Cardiac muscle cell (in vitro differentiated cells and primary cell): Measurements from ENCODE around the gene GLB1L2. TPM values are rescaled to one million over a fixed set of nuclear protein-coding genes. Genes with fewer than 3 reads are reported as not detected.

Experiments used
- DNase-seq, 2 donors: peaks; one replicate each; pipeline versions ENCODE4 v3.0.0 to v3.0.0-alpha.2; 2010 to 2017; ENCODE audit warnings: low read depth in 1 of 2, low spot score in 1 of 2
- H3K27ac ChIP-seq: fragments of 200-600 bp; sonication (generic); 2 replicates; pipeline ENCODE4 v1.5.1; 2016
- H3K27me3 ChIP-seq: fragments of 200-600 bp; sonication (generic); 2 replicates; pipeline ENCODE4 v1.6.0; 2016; ENCODE audit warnings: control low read depth
- H3K36me3 ChIP-seq: fragments of 200-600 bp; sonication (generic); 2 replicates; pipeline ENCODE4 v1.5.1; 2016; ENCODE audit warnings: control low read depth
- H3K4me1 ChIP-seq: fragments of 200-600 bp; sonication (generic); 2 replicates; pipeline ENCODE4 v1.8.1; 2017; ENCODE audit warnings: low read depth, mild to moderate bottlenecking, mixed run types
- H3K4me3 ChIP-seq: fragments of 200-600 bp; sonication (generic); 2 replicates; pipeline ENCODE4 v1.5.1; 2016; ENCODE audit warnings: mild to moderate bottlenecking
- H3K9me3 ChIP-seq: fragments of 200-600 bp; sonication (generic); 2 replicates; pipeline ENCODE4 v1.5.1; 2017; ENCODE audit warnings: low read depth, mild to moderate bottlenecking, control low read depth
- CTCF ChIP-seq: IDR thresholded peaks from 2 replicates; pipeline ENCODE4 v1.5.1; 2012; ENCODE audit warnings: low read depth, mild to moderate bottlenecking, low read length
- polyA plus RNA-seq: library from polyadenylated mRNA; unstranded; fragments of >200 nt; fragmentation: Nextera tagmentation; extraction: Ambion mirVana; gene quantifications from 2 replicates; pipeline ENCODE4 v1.2.1, GENCODE V29; 2016
- total RNA-seq: library from RNA; depleted of rRNA; stranded (reverse); fragments of >200 nt; gene quantifications from 2 replicates; pipeline ENCODE4 v1.2.3, GENCODE V29; 2016

Gene GLB1L2
- total and polyA plus RNA-seq, 2 experiments from 2014 or later = 2.6 to 3.8 TPM

GRCh38 chr11:134399996-134400395 lies 68.2 kb downstream of the GLB1L2 start:
- Histone ChIP-seq H3K9me3 (no peaks in the 10 kb centered on the region), H3K27me3 (no peaks in the 10 kb centered on the region), H3K36me3 (no peaks in the 10 kb centered on the region), H3K4me3 (no peak overlapping the region), H3K4me1 (no peaks in the 10 kb centered on the region), H3K27ac (no peak overlapping the region)
- no peak for TF ChIP-seq CTCF
- DNase-seq = no peak

GRCh38 chr11:134401825-134402809 lies 70.3 kb downstream of the GLB1L2 start:
- no peaks in the 10 kb centered on the region for H3K9me3 ChIP-seq
- no peaks in the 10 kb centered on the region for H3K4me1 ChIP-seq
- H3K36me3 ChIP-seq = no peaks in the 10 kb centered on the region
- no peaks in the 10 kb centered on the region for H3K27me3 ChIP-seq
- DNase-seq = no peak
- no peak overlapping the region for H3K27ac ChIP-seq
- TF ChIP-seq CTCF = no peak
- no peak overlapping the region for H3K4me3 ChIP-seq

GRCh38 chr11:134402910-134403309 lies 71.1 kb downstream of the GLB1L2 start:
- H3K27ac ChIP-seq = no peak overlapping the region
- H3K4me1 ChIP-seq = no peaks in the 10 kb centered on the region
- H3K27me3 ChIP-seq = no peaks in the 10 kb centered on the region
- H3K36me3 ChIP-seq = no peaks in the 10 kb centered on the region
- no peak for TF ChIP-seq CTCF
- no peaks in the 10 kb centered on the region for H3K9me3 ChIP-seq
- DNase-seq = no peak
- no peak overlapping the region for H3K4me3 ChIP-seq

GRCh38 chr11:134404575-134405341 lies 73.0 kb downstream of the GLB1L2 start:
- no peaks in the 10 kb centered on the region for H3K9me3 ChIP-seq
- DNase-seq = no peak
- no peaks in the 10 kb centered on the region for H3K4me1 ChIP-seq
- H3K36me3 ChIP-seq = no peaks in the 10 kb centered on the region
- H3K4me3 ChIP-seq = no peak overlapping the region
- H3K27ac ChIP-seq = no peak overlapping the region
- H3K27me3 ChIP-seq = peaks cover 10% of the 10 kb centered on the region
- no peak for TF ChIP-seq CTCF

GRCh38 chr11:134405436-134405835 lies 73.6 kb downstream of the GLB1L2 start:
- no peak overlapping the region for H3K4me3 ChIP-seq
- no peaks in the 10 kb centered on the region for H3K36me3 ChIP-seq
- peaks cover 16% of the 10 kb centered on the region for H3K27me3 ChIP-seq
- H3K9me3 ChIP-seq = no peaks in the 10 kb centered on the region
- H3K4me1 ChIP-seq = no peaks in the 10 kb centered on the region
- DNase-seq = no peak
- no peak for TF ChIP-seq CTCF
- no peak overlapping the region for H3K27ac ChIP-seq
